HG02870 (cell line): Measurements from ENCODE around the gene GLP2R.
"Not testable (repeated sequence)": the region's sequence is repeated elsewhere in the genome, so short reads cannot be mapped to it uniquely, and the experiment has no call there.

Experiments used
- ATAC-seq: cut with Tn5 transposase; IDR thresholded peaks from one replicate; pipeline ENCODE4 v1.9.1; 2021; ENCODE audit warnings: mild to moderate bottlenecking, moderate library complexity; ENCODE audit not compliant: unreplicated experiment

Gene GLP2R

GRCh38 chr17:9825641-9826150, at the start of gene GLP2R:
TSS of gene GLP2R (plus strand) at chr17:9825924. CDS start at chr17:9826064, 140 bp downstream.
- no peak for ATAC-seq

GRCh38 chr17:9776911-9777310, 48.8 kb upstream of the GLP2R start:
- ATAC-seq = no peak

DNA sequence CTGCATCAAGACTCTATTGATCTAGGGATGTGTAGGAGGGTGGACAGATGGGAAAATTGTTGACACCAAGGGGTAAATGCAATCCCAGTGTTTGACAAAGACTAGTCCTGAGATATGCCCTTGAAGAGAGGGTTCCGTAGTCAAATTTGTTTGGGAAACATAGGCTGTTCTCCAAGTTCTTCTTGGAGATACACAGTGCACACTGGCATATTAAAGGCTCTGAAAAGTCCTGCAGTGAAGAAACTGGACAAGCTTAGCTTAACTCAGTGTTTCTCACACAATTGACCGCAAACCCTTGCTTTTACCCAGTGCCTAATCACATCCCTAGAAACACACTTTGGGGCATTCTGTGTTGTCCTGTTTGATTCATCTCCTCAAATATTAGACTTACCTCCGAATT, 45.2 kb upstream of the GLP2R start:
- ATAC-seq = no peak

- ATAC-seq = no peak
These were observed 42.7 kb upstream of the GLP2R start for GRCh38 chr17:9783050-9783449.

GRCh38 chr17:9783465-9783864, 42.3 kb upstream of the GLP2R start:
- not testable (repeated sequence) for ATAC-seq

GRCh38 chr17:9784544-9784943, 41.2 kb upstream of the GLP2R start:
- no peak for ATAC-seq

DNA sequence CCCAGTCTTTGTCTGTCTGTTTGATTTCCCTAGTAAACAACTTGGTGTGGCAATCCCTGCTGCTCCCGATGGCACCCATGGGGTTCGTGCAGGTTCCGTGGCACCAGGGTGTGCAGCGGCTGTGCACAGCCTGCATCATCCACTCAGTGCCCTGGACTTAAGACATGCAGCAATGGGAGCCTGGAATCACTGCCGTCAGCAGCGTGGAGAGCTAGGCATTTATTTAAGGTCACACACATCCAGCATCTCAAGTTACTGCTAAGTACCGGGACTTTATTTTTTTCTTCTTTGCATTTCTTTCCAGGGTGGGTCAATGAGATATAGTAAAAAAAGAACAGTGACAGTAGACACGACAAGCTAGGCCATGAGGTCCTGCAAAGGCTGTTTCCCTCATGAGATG, 37.1 kb upstream of the GLP2R start:
- no peak for ATAC-seq

- ATAC-seq = no peak
These were observed 35.4 kb upstream of the GLP2R start for GRCh38 chr17:9790316-9790715.

- ATAC-seq = no peak
These were observed 34.5 kb upstream of the GLP2R start, which contains the start of gene DHRS7C for GRCh38 chr17:9790889-9791876. TSS of gene DHRS7C (minus strand) at chr17:9791592. CDS start at chr17:9791284, 308 bp downstream.

GRCh38 chr17:9792181-9792840, 33.4 kb upstream of the GLP2R start:
- no peak for ATAC-seq

DNA sequence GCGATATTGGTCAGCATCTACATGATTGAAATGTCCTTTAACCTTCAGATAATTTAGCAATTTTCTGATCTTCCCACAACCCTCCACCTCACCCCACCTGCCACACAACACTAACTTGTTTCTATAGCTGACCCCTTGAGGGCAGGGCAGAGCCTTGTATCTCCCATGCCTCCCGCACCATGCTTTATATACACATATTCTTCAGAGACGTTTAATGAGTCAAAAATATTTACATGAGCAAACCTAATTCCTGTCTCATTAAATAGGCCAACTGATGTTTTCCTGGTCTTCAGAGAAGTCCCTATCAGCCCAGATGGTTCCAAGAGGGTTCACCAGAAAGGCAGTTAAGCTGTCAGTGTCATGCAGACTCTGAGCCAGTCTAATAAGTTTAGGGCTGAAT, 27.7 kb upstream of the GLP2R start:
- no peak for ATAC-seq

GRCh38 chr17:9798724-9799123, 27.0 kb upstream of the GLP2R start:
- no peak for ATAC-seq

DNA sequence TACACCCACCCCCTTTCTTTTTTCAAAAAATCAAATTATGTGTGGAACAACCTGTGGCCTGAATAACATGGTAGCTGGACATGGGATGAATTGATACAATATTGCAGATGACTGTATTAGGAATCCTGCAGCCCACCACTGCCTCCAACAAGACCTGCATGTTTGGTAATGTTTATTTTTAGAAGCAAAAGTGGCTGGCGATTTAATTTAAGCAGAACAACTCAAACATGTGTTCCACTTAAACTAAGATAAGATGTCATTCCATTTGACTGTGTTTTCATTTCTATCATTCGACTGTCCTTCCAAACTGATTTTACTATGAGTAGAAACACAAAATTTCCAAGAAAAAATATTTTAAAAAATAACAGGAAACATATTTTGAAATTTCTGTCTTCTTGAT, 24.2 kb upstream of the GLP2R start:
- no peak for ATAC-seq

- no peak for ATAC-seq
These were observed 23.4 kb upstream of the GLP2R start for GRCh38 chr17:9802294-9802693.

GRCh38 chr17:9802697-9803096, 23.0 kb upstream of the GLP2R start:
- no peak for ATAC-seq

DNA sequence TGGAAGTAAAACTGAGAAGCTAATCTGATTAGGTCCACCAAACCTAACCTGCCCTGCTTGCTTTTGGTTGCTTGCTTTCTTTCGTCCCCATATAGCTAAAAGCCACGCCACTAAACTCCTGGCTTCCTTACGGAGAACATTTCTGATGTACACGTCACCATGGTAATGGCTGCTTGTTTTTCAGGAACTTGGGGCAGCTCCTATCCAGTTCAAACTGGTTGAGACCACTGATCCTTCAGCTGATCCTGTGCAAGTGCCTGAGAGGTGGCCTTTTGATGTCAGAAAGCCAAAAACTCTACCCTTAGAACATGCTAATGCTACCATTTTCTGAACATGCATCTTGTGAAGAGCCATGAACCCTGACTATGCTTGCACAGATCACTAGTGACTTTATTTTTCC, 20.0 kb upstream of the GLP2R start:
- ATAC-seq = no peak

DNA sequence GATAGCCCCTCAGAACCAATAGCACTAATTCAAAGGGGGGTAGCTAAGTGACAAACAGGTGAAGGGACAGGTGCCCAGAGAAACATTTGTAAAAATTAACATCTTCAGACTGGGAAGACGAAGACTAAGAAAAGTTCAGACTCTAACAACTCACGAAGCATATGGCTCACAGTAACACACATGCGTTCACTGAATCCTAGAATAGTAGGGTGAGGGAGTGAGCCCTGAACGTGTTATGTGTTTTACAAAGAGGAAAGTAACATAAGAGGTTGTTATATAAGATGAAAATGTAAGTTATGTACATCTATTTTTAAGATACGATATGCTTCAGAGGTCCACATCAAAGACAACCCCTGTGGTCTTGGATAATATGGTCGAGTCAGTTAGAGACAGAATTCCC, 19.0 kb upstream of the GLP2R start:
- ATAC-seq = no peak

- ATAC-seq = no peak
These were observed 16.3 kb upstream of the GLP2R start for GRCh38 chr17:9809409-9809808.

DNA sequence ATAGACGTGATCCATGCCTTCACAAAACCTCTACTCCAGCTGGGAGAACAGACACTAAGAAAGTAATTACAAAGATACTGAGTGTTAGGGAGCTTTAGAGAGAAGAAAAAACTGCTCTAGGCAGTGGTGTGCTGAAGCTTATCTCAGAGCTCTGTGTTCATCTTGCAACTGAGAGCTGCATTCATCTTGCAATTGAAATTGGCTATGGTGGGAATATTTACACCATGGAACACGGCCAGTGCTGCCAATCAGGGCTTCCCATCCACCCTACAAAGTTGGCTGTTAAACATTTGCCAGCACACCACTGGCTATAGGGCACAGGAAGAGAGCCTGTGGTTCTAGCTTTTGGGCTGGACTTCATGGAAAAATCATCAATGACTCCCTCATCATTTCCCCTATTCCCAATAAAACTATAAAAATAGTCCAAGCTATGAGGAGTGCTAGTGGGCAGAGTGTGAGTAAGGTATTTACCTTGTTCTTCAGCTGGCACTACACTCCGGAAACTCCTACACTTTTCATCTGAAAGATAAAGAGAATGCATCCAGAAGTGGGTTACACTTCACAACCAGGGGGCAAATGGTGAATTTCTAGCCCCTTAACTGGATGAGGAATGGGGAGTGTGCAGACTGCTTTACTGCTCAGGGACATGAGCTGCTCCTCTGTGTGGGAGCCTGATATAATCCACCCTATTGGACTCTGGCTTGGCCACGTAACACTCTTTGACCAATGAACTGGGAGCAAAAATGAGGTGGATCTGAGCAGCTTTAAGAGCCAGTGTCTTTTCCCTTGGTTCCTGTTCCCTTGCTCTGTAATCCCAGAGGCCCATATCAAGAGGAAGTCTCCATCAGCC, 15.4 kb upstream of the GLP2R start:
- no peak for ATAC-seq

DNA sequence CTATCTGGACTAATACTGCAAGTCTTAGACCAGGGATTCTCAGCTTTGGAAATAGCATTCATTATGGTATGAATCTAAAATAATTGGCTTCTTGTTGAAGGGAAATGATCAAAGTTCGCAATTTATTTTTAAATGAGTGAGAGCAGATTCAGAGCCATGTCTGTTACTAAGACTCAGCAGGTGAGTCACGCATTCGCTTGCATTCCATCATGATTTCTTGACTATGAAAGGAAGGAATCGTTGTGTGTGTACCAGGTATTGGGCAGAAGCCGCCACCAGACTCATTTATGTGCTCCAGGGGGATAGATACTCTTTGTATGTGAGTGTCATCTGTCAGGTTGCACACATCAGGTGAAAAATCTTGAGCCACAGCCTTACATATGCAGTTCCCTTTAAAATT, 14.6 kb upstream of the GLP2R start:
- ATAC-seq = no peak

DNA sequence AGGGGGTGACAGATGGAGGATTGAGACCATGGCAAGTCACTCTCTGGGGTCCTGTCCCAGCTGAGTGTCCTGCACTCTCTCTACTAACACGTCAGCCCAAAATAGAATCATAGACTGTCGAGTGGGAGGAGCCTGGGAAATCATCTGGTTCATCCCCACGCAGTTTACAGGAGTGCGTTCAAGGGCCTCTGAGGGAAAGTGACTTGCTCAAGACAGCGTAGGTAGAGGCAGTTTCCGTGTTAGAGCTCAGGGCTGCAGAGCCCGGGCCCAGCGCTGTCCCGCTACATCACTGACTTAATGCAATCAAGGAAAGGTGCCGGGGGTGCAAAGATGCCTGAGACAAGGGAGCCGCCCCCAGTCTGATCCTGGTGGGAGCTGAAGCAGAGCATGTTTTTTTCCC, 14.2 kb upstream of the GLP2R start:
- no peak for ATAC-seq
